K562 (cell line): ENCODE results near the gene PRTFDC1. TPM values are rescaled to one million over a fixed set of nuclear protein-coding genes. Genes with fewer than 3 reads are reported as not detected.
"Not testable (repeated sequence)": the region's sequence is repeated elsewhere in the genome, so short reads cannot be mapped to it uniquely, and the experiment has no call there.

Source experiments
- ATAC-seq: fragments of 200-7000 bp; cut with Tn5 transposase; 3 replicates; pipeline ENCODE4 v1.9.1; 2020; ENCODE audit warnings: moderate library complexity
- BruUV-seq: library from RNA; stranded (reverse); fragments of 400-500 nt; replicated peaks from 2 replicates; lab custom pipeline; 2021; lab: Mats Ljungman, UMichigan
- CTCF ChIA-PET: fragments of 300-600 bp; formaldehyde crosslinking; extraction: SDS; loops from one replicate; lab custom pipeline; 2021; ENCODE audit warnings: low intra/inter-chr PET ratio; lab: Yijun Ruan, JAX
- POLR2A ChIA-PET: fragments of 300-600, 350-650 bp; sonication (Branson Sonifier 250); formaldehyde crosslinking; extraction: SDS; loops from one replicate; lab custom pipeline; 2021; ENCODE audit warnings: antibody characterized with exemption, inconsistent platforms; lab: Yijun Ruan, JAX
- DNase-seq, 4 experiments: peaks; one replicate each; pipeline versions ENCODE4 v3.0.0 to v3.0.0-alpha.2; 2011 to 2018; ENCODE audit warnings: low spot score in 3 of 4, mixed read lengths in 3 of 4; ENCODE audit errors: extremely low read depth in 1 of 4
- FAIRE-seq: peaks from 2 replicates; lab custom pipeline; 2011; peaks lifted over from hg19 to GRCh38; lab: Jason Lieb, UNC
- H2AFZ ChIP-seq: 2 replicates; pipeline ENCODE4 v1.6.0; 2011; ENCODE audit warnings: low read depth, low read length, control low read depth, inconsistent platforms
- H3K27ac ChIP-seq: fragments of 200-600 bp; 3 replicates; pipeline ENCODE4 v1.8.0; 2011; ENCODE audit warnings: low read depth, mild to moderate bottlenecking, control low read depth, inconsistent platforms, low read length, moderate library complexity, mixed read lengths; ENCODE audit errors: extremely low read depth
- H3K27me3 ChIP-seq, 2 experiments: fragments of 300-600 bp in 1 of 2; 2 replicates in 1 of 2; 3 replicates in 1 of 2; pipeline versions ENCODE4 v1.6.0 to v1.8.0; 2011; ENCODE audit warnings: inconsistent platforms in 2 of 2, low read length in 2 of 2, mild to moderate bottlenecking in 1 of 2, mixed read lengths in 1 of 2, moderate library complexity in 1 of 2; ENCODE audit not compliant: control insufficient read depth in 2 of 2, insufficient read depth in 2 of 2
- H3K36me3 ChIP-seq: fragments of 300-600 bp; 3 replicates; pipeline ENCODE4 v1.8.0; 2011; ENCODE audit warnings: mild to moderate bottlenecking, low read length, inconsistent platforms; ENCODE audit not compliant: control insufficient read depth, insufficient read depth
- H3K4me1 ChIP-seq, 2 experiments: fragments of 200-600 bp in 1 of 2; replicated peaks in 1 of 2; 2 replicates in 1 of 2; 3 replicates in 1 of 2; pipeline versions ENCODE4 v1.5.1 to v1.8.0; 2011; ENCODE audit warnings: inconsistent platforms in 2 of 2, low read length in 2 of 2, mild to moderate bottlenecking in 1 of 2, mixed read lengths in 1 of 2, moderate library complexity in 1 of 2; ENCODE audit not compliant: control insufficient read depth in 2 of 2, insufficient read depth in 2 of 2
- H3K4me2 ChIP-seq: 2 replicates; pipeline ENCODE4 v1.6.1; 2011; ENCODE audit warnings: low read length, control low read depth, inconsistent platforms, mixed read lengths; ENCODE audit not compliant: insufficient read depth
- H3K4me3 ChIP-seq: fragments of 200-600 bp; sonication (generic), shearing (Covaris generic); 2 replicates; pipeline ENCODE4 v1.5.1; 2016; ENCODE audit warnings: control low read depth, inconsistent platforms
- H3K79me2 ChIP-seq: fragments of 200-600 bp; 3 replicates; pipeline ENCODE4 v1.8.0; 2011; ENCODE audit warnings: low read length, inconsistent platforms; ENCODE audit not compliant: control insufficient read depth, insufficient read depth
- H3K9ac ChIP-seq, 2 experiments: 2 replicates each; pipeline versions ENCODE4 v1.6.0 to v1.6.1; 2011; ENCODE audit warnings: low read depth in 2 of 2, low read length in 2 of 2, control low read depth in 1 of 2, inconsistent platforms in 1 of 2, mild to moderate bottlenecking in 1 of 2, mixed read lengths in 1 of 2; ENCODE audit not compliant: insufficient read depth in 1 of 2
- H3K9me1 ChIP-seq: one replicate; pipeline ENCODE4 v1.6.0; 2011; ENCODE audit warnings: inconsistent platforms, mild to moderate bottlenecking, low read length, moderate library complexity; ENCODE audit not compliant: control insufficient read depth, insufficient read depth
- H3K9me3 ChIP-seq: replicated peaks from 2 replicates; pipeline ENCODE4 v1.5.1; 2011; ENCODE audit warnings: low read depth, low read length, inconsistent platforms; ENCODE audit not compliant: control insufficient read depth, insufficient read depth
- H4K20me1 ChIP-seq: replicated peaks from 2 replicates; pipeline ENCODE4 v1.6.1; 2011; ENCODE audit warnings: low read length, inconsistent platforms, mixed read lengths; ENCODE audit not compliant: control insufficient read depth, insufficient read depth
- EHMT2 ChIP-seq: fragments of 450-650 bp; IDR thresholded peaks from 2 replicates; pipeline ENCODE4 v1.6.1; 2018; ENCODE audit warnings: antibody characterized with exemption
- TRIM24 ChIP-seq, 2 experiments: fragments of 450-650 bp; IDR thresholded peaks; 2 replicates each; pipeline ENCODE4 v1.6.1; 2016
- TRIM28 ChIP-seq: fragments of 450-650 bp; IDR thresholded peaks from 2 replicates; pipeline ENCODE4 v1.6.1; 2017
- ZNF764 ChIP-seq: fragments of 250-450 bp; sonication (Bioruptor Pico); IDR thresholded peaks from 2 replicates; pipeline ENCODE4 v1.4.0; 2020; ENCODE audit warnings: low read depth, mild to moderate bottlenecking, moderate library complexity
- in situ Hi-C: fragments of 300-500 bp; cut with MboI; formaldehyde crosslinking; loops from 4 replicates; pipeline ENCODE4 v1.15.0; 2018; ENCODE audit warnings: inconsistent platforms, mixed read lengths
- intact Hi-C: fragments of 100-400 bp; cut with micrococcal nuclease; formaldehyde crosslinking; loops from 2 replicates; pipeline ENCODE4 v1.14.2; 2022
- polyA plus RNA-seq, 8 experiments: library from polyadenylated mRNA; depleted of rRNA in 4 of 8; stranded (reverse) in 5 of 8; unstranded in 3 of 8; fragments of >200 nt; fragmentation: Nextera tagmentation in 2 of 8; fragmentation: Illumina TruSeq in 1 of 8; extraction: Ambion mirVana in 2 of 8; extraction: Trizol in 1 of 8; gene quantifications; 2 replicates each; pipeline versions ENCODE4 v1.2.1 to v1.2.3, GENCODE V29; 2011 to 2014; ENCODE audit warnings: inconsistent platforms in 1 of 8, missing spikeins in 1 of 8
- total RNA-seq, 7 experiments: library from RNA; depleted of rRNA in 6 of 7; stranded (reverse); fragments of >200 nt in 6 of 7; fragmentation: Illumina TruSeq in 2 of 7; extraction: Trizol in 2 of 7; gene quantifications; 2 replicates each; pipeline versions ENCODE4 v1.2.1 to v1.2.3, GENCODE V29; 2011 to 2021; ENCODE audit warnings: low replicate concordance in 1 of 7
- TF ChIP-seq, protein P1 (sequence below), 2 experiments: fragments of 450-650 bp; IDR thresholded peaks; 2 replicates each; pipeline ENCODE4 v1.6.1; 2018; ENCODE audit warnings: mild to moderate bottlenecking in 2 of 2, low read depth in 1 of 2; ENCODE audit not compliant: partially characterized antibody in 2 of 2
- TF ChIP-seq, protein P2 (sequence below): fragments of 450-650 bp; IDR thresholded peaks from 2 replicates; pipeline ENCODE4 v1.6.1; 2018; ENCODE audit warnings: mild to moderate bottlenecking, low read depth; ENCODE audit not compliant: partially characterized antibody

The PRTFDC1 gene
- total and polyA plus RNA-seq, 9 of the 15 experiments (the other 6 are each of a cell fraction or from before 2014, with no cell fraction given) = 7.0 to 27.6 (median 10.0) TPM

DNA sequence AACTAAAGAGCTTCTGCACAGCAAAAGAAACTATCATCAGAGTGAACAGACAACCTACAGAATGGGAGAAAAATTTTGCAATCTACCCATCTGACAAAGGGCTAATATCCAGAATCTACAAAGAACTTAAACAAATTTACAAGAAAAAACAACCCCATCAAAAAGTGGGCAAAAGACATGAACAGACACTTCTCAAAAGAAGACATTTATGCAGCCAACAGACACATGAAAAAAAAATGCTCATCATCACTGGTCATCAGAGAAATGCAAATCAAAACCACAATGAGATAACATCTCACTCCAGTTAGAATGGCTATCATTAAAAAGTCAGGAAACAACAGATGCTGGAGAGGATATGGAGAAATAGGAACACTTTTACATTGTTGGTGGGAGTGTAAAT is 27.9 kb downstream of the PRTFDC1 start:
- H3K4me1 ChIP-seq = peaks cover 13 to 16% of the 10 kb centered on the region in 2 experiments
- H3K9me1 ChIP-seq, H3K4me2 ChIP-seq, BruUV-seq, H3K36me3 ChIP-seq, DNase-seq, H3K9me3 ChIP-seq, in situ Hi-C loops, H4K20me1 ChIP-seq, H2AFZ ChIP-seq, ATAC-seq, H3K27me3 ChIP-seq, FAIRE-seq, H3K9ac ChIP-seq, POLR2A ChIA-PET, H3K4me3 ChIP-seq, H3K27ac ChIP-seq, CTCF ChIA-PET, H3K79me2 ChIP-seq: not testable (repeated sequence)
- TF ChIP-seq ZNF764 (CRISPR knock-in tag) = peak; percentile 65; the same call in 1 of the 2 replicates
- TF ChIP-seq, protein P1, sequence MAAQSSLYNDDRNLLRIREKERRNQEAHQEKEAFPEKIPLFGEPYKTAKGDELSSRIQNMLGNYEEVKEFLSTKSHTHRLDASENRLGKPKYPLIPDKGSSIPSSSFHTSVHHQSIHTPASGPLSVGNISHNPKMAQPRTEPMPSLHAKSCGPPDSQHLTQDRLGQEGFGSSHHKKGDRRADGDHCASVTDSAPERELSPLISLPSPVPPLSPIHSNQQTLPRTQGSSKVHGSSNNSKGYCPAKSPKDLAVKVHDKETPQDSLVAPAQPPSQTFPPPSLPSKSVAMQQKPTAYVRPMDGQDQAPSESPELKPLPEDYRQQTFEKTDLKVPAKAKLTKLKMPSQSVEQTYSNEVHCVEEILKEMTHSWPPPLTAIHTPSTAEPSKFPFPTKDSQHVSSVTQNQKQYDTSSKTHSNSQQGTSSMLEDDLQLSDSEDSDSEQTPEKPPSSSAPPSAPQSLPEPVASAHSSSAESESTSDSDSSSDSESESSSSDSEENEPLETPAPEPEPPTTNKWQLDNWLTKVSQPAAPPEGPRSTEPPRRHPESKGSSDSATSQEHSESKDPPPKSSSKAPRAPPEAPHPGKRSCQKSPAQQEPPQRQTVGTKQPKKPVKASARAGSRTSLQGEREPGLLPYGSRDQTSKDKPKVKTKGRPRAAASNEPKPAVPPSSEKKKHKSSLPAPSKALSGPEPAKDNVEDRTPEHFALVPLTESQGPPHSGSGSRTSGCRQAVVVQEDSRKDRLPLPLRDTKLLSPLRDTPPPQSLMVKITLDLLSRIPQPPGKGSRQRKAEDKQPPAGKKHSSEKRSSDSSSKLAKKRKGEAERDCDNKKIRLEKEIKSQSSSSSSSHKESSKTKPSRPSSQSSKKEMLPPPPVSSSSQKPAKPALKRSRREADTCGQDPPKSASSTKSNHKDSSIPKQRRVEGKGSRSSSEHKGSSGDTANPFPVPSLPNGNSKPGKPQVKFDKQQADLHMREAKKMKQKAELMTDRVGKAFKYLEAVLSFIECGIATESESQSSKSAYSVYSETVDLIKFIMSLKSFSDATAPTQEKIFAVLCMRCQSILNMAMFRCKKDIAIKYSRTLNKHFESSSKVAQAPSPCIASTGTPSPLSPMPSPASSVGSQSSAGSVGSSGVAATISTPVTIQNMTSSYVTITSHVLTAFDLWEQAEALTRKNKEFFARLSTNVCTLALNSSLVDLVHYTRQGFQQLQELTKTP (IDR thresholded peaks at IDR 0.05; ENCODE audit: low read depth in 1 of 2, partially characterized antibody in 2 of 2) = peak; percentile 49 to 100
- peak; percentile 78 to 80 for TF ChIP-seq TRIM24 (IDR thresholded peaks at IDR 0.05)
- TF ChIP-seq, protein P2, sequence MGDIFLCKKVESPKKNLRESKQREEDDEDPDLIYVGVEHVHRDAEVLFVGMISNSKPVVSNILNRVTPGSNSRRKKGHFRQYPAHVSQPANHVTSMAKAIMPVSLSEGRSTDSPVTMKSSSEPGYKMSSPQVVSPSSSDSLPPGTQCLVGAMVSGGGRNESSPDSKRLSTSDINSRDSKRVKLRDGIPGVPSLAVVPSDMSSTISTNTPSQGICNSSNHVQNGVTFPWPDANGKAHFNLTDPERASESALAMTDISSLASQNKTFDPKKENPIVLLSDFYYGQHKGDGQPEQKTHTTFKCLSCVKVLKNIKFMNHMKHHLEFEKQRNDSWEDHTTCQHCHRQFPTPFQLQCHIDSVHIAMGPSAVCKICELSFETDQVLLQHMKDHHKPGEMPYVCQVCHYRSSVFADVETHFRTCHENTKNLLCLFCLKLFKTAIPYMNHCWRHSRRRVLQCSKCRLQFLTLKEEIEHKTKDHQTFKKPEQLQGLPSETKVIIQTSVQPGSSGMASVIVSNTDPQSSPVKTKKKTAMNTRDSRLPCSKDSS = peak; percentile 40
- TF ChIP-seq TRIM28 = peak; percentile 80
- TF ChIP-seq EHMT2 = 0 out of 2 replicates have a peak, but pooled peaks have one; percentile 9
- intact Hi-C loops = loop anchor here (5.0 kb wide), 1 partner anchor 202 kb away; the partner anchor contains the start of gene ARHGAP21
